ENCODE results near the gene IP6K1.

DNA sequence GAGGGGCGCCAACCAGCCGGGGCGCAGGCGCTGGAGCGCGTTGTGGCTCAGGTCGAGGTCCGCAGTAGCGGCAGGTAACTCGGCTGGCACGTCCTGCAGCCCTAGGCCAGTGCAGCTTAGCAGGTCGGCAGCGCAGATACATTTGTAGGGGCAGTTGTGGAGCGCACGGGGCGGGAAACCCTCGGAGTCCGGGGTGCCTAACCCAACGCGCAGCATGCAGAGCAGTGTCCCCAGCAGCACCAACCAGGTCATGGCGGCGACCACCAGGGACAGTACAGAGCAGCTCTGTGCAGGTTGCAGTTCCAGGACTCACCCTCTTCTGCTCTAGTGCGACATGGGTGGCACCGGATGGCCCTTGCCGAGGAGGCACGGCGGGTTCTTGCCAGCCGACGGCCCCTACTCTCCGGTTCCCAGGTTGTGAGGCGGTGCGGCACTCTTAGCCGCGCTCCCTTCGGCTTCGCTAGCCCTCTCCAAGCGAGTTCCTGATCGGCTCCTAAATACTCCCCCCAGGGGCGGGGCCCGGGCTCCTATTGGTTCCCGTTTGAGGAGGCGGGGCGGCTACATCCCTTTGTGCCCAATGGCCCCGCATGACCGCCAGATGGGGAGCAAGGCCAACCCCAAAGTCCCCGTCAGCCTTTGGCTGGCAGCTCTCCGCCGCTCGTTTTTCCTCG, 67.0 kb downstream of the IP6K1 start, which contains the start of gene AMIGO3:
- TF ChIP-seq GATA2 (IDR thresholded peaks at IDR 0.05; ENCODE audit: low read depth, low read length) (no peak), GATA3 (IDR thresholded peaks at IDR 0.05; ENCODE audit: low read depth, low read length) (no peak)
